Hepatocyte (in vitro differentiated cells): ENCODE results near the gene GIMAP2. TPM values are rescaled to one million over a fixed set of nuclear protein-coding genes. Genes with fewer than 3 reads are reported as not detected.
"Not testable (repeated sequence)": the region's sequence is repeated elsewhere in the genome, so short reads cannot be mapped to it uniquely, and the experiment has no call there.

Experiments
- DNase-seq: peaks from one replicate; pipeline ENCODE4 v3.0.0-alpha.2; 2016; ENCODE audit warnings: low spot score
- H2AFZ ChIP-seq: fragments of 200-600 bp; sonication (generic); 2 replicates; pipeline ENCODE4 v1.6.0; 2016; ENCODE audit warnings: antibody characterized with exemption, mild to moderate bottlenecking
- H3K27ac ChIP-seq: fragments of 200-600 bp; sonication (generic); 2 replicates; pipeline ENCODE4 v1.5.1; 2016; ENCODE audit warnings: mild to moderate bottlenecking
- H3K27me3 ChIP-seq: fragments of 200-600 bp; sonication (generic); 2 replicates; pipeline ENCODE4 v1.6.1; 2016
- H3K36me3 ChIP-seq: fragments of 200-600 bp; sonication (generic); replicated peaks from 2 replicates; pipeline ENCODE4 v1.5.1; 2016; ENCODE audit warnings: low read depth; ENCODE audit not compliant: insufficient read depth
- H3K4me1 ChIP-seq: fragments of 200-600 bp; sonication (generic); 2 replicates; pipeline ENCODE4 v1.5.1; 2016; ENCODE audit warnings: mild to moderate bottlenecking, moderate library complexity; ENCODE audit not compliant: insufficient read depth
- H3K4me2 ChIP-seq: fragments of 200-600 bp; sonication (generic); 2 replicates; pipeline ENCODE4 v1.6.0; 2016
- H3K4me3 ChIP-seq: fragments of 200-600 bp; sonication (generic); 2 replicates; pipeline ENCODE4 v1.5.1; 2016; ENCODE audit warnings: mild to moderate bottlenecking
- H3K79me2 ChIP-seq: fragments of 200-600 bp; sonication (generic); 2 replicates; pipeline ENCODE4 v1.6.0; 2017; ENCODE audit warnings: mild to moderate bottlenecking
- H3K9me2 ChIP-seq: fragments of 200-600 bp; sonication (generic); replicated peaks from 2 replicates; pipeline ENCODE4 v1.6.0; 2017; ENCODE audit warnings: mild to moderate bottlenecking; ENCODE audit not compliant: insufficient read depth
- H3K9me3 ChIP-seq: fragments of 200-600 bp; sonication (generic); 2 replicates; pipeline ENCODE4 v1.5.1; 2016; ENCODE audit warnings: low read depth, mild to moderate bottlenecking
- H4K20me1 ChIP-seq: fragments of 200-600 bp; sonication (generic); 2 replicates; pipeline ENCODE4 v1.6.0; 2016; ENCODE audit warnings: mild to moderate bottlenecking; ENCODE audit not compliant: insufficient read depth, poor library complexity, severe bottlenecking
- CTCF ChIP-seq: fragments of 200-600 bp; sonication (generic); IDR thresholded peaks from 2 replicates; pipeline ENCODE4 v1.5.1; 2016; ENCODE audit warnings: antibody characterized with exemption, mild to moderate bottlenecking; ENCODE audit not compliant: poor library complexity
- EZH2 ChIP-seq: fragments of 200-600 bp; sonication (generic); IDR thresholded peaks from 2 replicates; pipeline ENCODE4 v1.6.1; 2016; ENCODE audit warnings: antibody characterized with exemption, mild to moderate bottlenecking, borderline replicate concordance
- EZH2phosphoT487 ChIP-seq: fragments of 200-600 bp; sonication (generic); IDR thresholded peaks from one replicate; pipeline ENCODE4 v1.6.1; 2018; ENCODE audit warnings: antibody characterized with exemption, mild to moderate bottlenecking, low read depth, moderate library complexity; ENCODE audit not compliant: unreplicated experiment, severe bottlenecking
- WGBS: methylation state at CpG from one replicate; pipeline ENCODE4 v1.1.6; 2016; ENCODE audit warnings: low lambda C conversion rate; ENCODE audit errors: missing lambda C conversion rate; 5-methylcytosine and 5-hydroxymethylcytosine counted together
- polyA plus RNA-seq: library from polyadenylated mRNA; unstranded; fragments of >200 nt; fragmentation: Nextera tagmentation; extraction: Ambion mirVana; gene quantifications from 2 replicates; pipeline ENCODE4 v1.2.1, GENCODE V29; 2016
- total RNA-seq: library from RNA; depleted of rRNA; stranded (reverse); fragments of >200 nt; gene quantifications from 2 replicates; pipeline ENCODE4 v1.2.3, GENCODE V29; 2014

The GIMAP2 gene
- total and polyA plus RNA-seq, 2 experiments from 2014 or later = 0.23 to 1.4 TPM

GRCh38 chr7:150666412-150666811 lies 19.1 kb upstream of the GIMAP2 start:
- Histone ChIP-seq H3K9me3 (no peaks in the 10 kb centered on the region), H4K20me1 (no peaks in the 10 kb centered on the region), H3K36me3 (no peaks in the 10 kb centered on the region), H3K4me3 (no peak overlapping the region), H3K27me3 (no peaks in the 10 kb centered on the region), H2AFZ (no peak overlapping the region), H3K4me2 (no peak overlapping the region), H3K27ac (no peak overlapping the region), H3K79me2 (no peaks in the 10 kb centered on the region), H3K9me2 (no peaks in the 10 kb centered on the region), H3K4me1 (no peaks in the 10 kb centered on the region)
- no peak for DNase-seq
- TF ChIP-seq EZH2phosphoT487 (no peak), CTCF (no peak), EZH2 (no peak)

- no peaks in the 10 kb centered on the region for H3K79me2 ChIP-seq
- H3K27me3 ChIP-seq = no peaks in the 10 kb centered on the region
- H3K27ac ChIP-seq = no peak overlapping the region
- no peaks in the 10 kb centered on the region for H3K9me3 ChIP-seq
- H2AFZ ChIP-seq = no peak overlapping the region
- WGBS = 39% methylated on average over 1 of the region's 1 CpG
- H3K4me3 ChIP-seq = no peak overlapping the region
- no peaks in the 10 kb centered on the region for H4K20me1 ChIP-seq
- H3K4me1 ChIP-seq = no peaks in the 10 kb centered on the region
- no peaks in the 10 kb centered on the region for H3K9me2 ChIP-seq
- no peak for TF ChIP-seq EZH2
- TF ChIP-seq EZH2phosphoT487 = no peak
- no peak for TF ChIP-seq CTCF
- H3K36me3 ChIP-seq = no peaks in the 10 kb centered on the region
- no peak overlapping the region for H3K4me2 ChIP-seq
- DNase-seq = no peak
These were observed 17.0 kb upstream of the GIMAP2 start for GRCh38 chr7:150668472-150668911.

GRCh38 chr7:150668977-150669376 lies 16.5 kb upstream of the GIMAP2 start:
- TF ChIP-seq CTCF = no peak
- no peak for TF ChIP-seq EZH2
- TF ChIP-seq EZH2phosphoT487 = no peak
- no peaks in the 10 kb centered on the region for H3K27me3 ChIP-seq
- no peak overlapping the region for H2AFZ ChIP-seq
- no peak overlapping the region for H3K27ac ChIP-seq
- no peak overlapping the region for H3K4me2 ChIP-seq
- no peaks in the 10 kb centered on the region for H3K9me3 ChIP-seq
- no peaks in the 10 kb centered on the region for H3K36me3 ChIP-seq
- no peaks in the 10 kb centered on the region for H3K4me1 ChIP-seq
- no peak overlapping the region for H3K4me3 ChIP-seq
- H4K20me1 ChIP-seq = no peaks in the 10 kb centered on the region
- H3K79me2 ChIP-seq = no peaks in the 10 kb centered on the region
- no peaks in the 10 kb centered on the region for H3K9me2 ChIP-seq
- no peak for DNase-seq

- H3K27me3 ChIP-seq, H3K36me3 ChIP-seq, H3K27ac ChIP-seq, H3K4me1 ChIP-seq, H3K4me3 ChIP-seq, DNase-seq, H2AFZ ChIP-seq, H3K79me2 ChIP-seq, H3K9me3 ChIP-seq, H4K20me1 ChIP-seq, H3K4me2 ChIP-seq, H3K9me2 ChIP-seq: not testable (repeated sequence)
- WGBS = 84% methylated on average over 7 of the region's 7 CpGs
These were observed 13.5 kb upstream of the GIMAP2 start for GRCh38 chr7:150671798-150672585.
